Suppressor macrophage treated with lipopolysaccharide for 1 hour (primary cell): ENCODE measurements around the gene FCER2.

Source experiments
- DNase-seq, 3 donors: peaks; one replicate each; pipeline ENCODE4 v3.0.0-alpha.2; 2020 to 2022

FCER2 gene

GRCh38 chr19:7732045-7732444 is 30.1 kb upstream of the FCER2 start, which contains the start of gene CLEC4G:
Gene CLEC4G, minus strand, starts transcription at chr19:7732110. Its CDS starts 8 bp downstream, at chr19:7732102.
- no peak for DNase-seq

- no peak for DNase-seq
These were observed 29.7 kb upstream of the FCER2 start for GRCh38 chr19:7731615-7732014.

GRCh38 chr19:7731218-7731595 is 29.3 kb upstream of the FCER2 start:
- no peak for DNase-seq

GRCh38 chr19:7730286-7731217 is 28.6 kb upstream of the FCER2 start:
- peak in 1 of 3 donors; percentile 21 for DNase-seq

GRCh38 chr19:7729831-7730285 is 27.9 kb upstream of the FCER2 start:
- no peak for DNase-seq

- peak in 2 of 3 donors; percentile 32 to 46 for DNase-seq
These were observed 27.3 kb upstream of the FCER2 start for GRCh38 chr19:7729211-7729610.

GRCh38 chr19:7725791-7726190 is 23.9 kb upstream of the FCER2 start:
- no peak for DNase-seq

GRCh38 chr19:7722231-7722651 is 20.3 kb upstream of the FCER2 start:
- DNase-seq, result no peak

- DNase-seq, result no peak
These were observed 18.4 kb upstream of the FCER2 start for GRCh38 chr19:7720351-7720750.

GRCh38 chr19:7718668-7719067 is 16.7 kb upstream of the FCER2 start:
- DNase-seq, result no peak

- DNase-seq, result no peak
These were observed 14.8 kb upstream of the FCER2 start for GRCh38 chr19:7716762-7717161.

GRCh38 chr19:7715671-7716070 is 13.7 kb upstream of the FCER2 start:
- DNase-seq, result no peak

GRCh38 chr19:7710616-7711015 is 8.7 kb upstream of the FCER2 start:
- DNase-seq, result no peak

- DNase-seq, result no peak
These were observed 8.1 kb upstream of the FCER2 start for GRCh38 chr19:7709932-7710460.

- peak in 2 of 3 donors; percentile 34 to 48 for DNase-seq
These were observed 5.1 kb upstream of the FCER2 start for GRCh38 chr19:7706955-7707456.

GRCh38 chr19:7706188-7706954 is 4.4 kb upstream of the FCER2 start:
- DNase-seq, result peak; percentile 54 to 73 (median 72)

GRCh38 chr19:7705387-7706187 is 3.7 kb upstream of the FCER2 start:
- peak; percentile 94 to 96 (median 96) for DNase-seq

GRCh38 chr19:7704280-7705060 is 2.5 kb upstream of the FCER2 start:
- DNase-seq, result no peak

- DNase-seq, result no peak
These were observed 1.4 kb upstream of the FCER2 start for GRCh38 chr19:7703332-7703731.

- DNase-seq, result no peak
These were observed 780 bp downstream of the FCER2 start for GRCh38 chr19:7701049-7701653.
